ENCODE measurements around the gene RBFOX2. TPM values are rescaled to one million over a fixed set of nuclear protein-coding genes. Genes with fewer than 3 reads are reported as not detected.

RBFOX2 gene
- total and polyA plus RNA-seq, 2 donors (not counting 3 experiments of a cell fraction or from before 2014, with no cell fraction given), result 125 to 142 TPM

DNA sequence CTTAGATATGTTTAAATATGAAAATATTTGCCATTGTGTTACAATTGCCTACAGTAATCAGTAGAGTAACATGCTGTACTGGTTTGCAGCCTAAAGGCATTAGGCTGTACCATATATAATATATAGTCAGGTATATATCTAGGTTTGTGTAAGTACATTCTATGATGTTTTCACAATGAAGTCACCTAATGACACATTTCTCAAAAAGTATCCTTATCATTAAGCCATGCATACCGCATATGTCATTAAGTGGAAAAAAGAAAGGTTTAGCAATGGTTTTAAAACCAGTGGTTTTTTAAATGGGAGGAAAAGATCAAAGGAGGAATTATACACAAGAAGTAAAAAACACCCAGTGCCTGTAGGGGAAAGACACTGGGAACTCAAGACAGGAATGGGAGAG lies 122.7 kb downstream of the RBFOX2 start:
- no peak overlapping the region for H3K4me3 ChIP-seq (replicated peaks in 1 of 3; ENCODE audit: insufficient read depth in 1 of 3, low read depth in 1 of 3, low read length in 3 of 3)
- no peaks in the 10 kb centered on the region for H3K9me3 ChIP-seq (replicated peaks; ENCODE audit: control insufficient read depth, insufficient read depth, low read length)
- no peaks in the 10 kb centered on the region for H3K27me3 ChIP-seq (ENCODE audit: control insufficient read depth in 2 of 2, insufficient read depth in 2 of 2, low read length in 2 of 2)
- FAIRE-seq (no peak), DNase-seq (ENCODE audit: low read depth, low spot score) (no peak)
- no peak overlapping the region for H3K27ac ChIP-seq (ENCODE audit: insufficient read depth, low read depth, low read length)
- dilution Hi-C loops (cut with MboI; ENCODE audit: extremely low pct_ligation_motif_present, low sequenced_read_pairs), result no loop called here
- POLR2A ChIA-PET, result no interaction called here
- intact Hi-C loops (cut with micrococcal nuclease), result no loop called here
- no peak for TF ChIP-seq POLR2AphosphoS5 (IDR thresholded peaks at IDR 0.05; ENCODE audit: insufficient read depth, low read depth, low read length)
- no peak for TF ChIP-seq MYC (IDR thresholded peaks at IDR 0.05; ENCODE audit: low read depth, low read length)
- no peak for TF ChIP-seq FOS (IDR thresholded peaks at IDR 0.05; ENCODE audit: borderline replicate concordance, insufficient read depth, low read length)
- TF ChIP-seq POLR2A (IDR thresholded peaks at IDR 0.05; ENCODE audit: low read depth, low read length), result no peak
- no peak for TF ChIP-seq EZH2 (IDR thresholded peaks at IDR 0.05; ENCODE audit: borderline replicate concordance, low read depth, low read length, severe bottlenecking)
- H3K9me1 ChIP-seq (replicated peaks; ENCODE audit: control insufficient read depth, extremely low read depth, insufficient read depth, low read length), result no peaks in the 10 kb centered on the region
- CTCF ChIA-PET, result no interaction called here
- peaks cover 36% of the 10 kb centered on the region for H3K4me1 ChIP-seq (ENCODE audit: control insufficient read depth, extremely low read depth, insufficient read depth, low read length)
- H3K4me2 ChIP-seq (ENCODE audit: insufficient read depth, low read length), result no peak overlapping the region
- peaks cover 3% of the 10 kb centered on the region for H4K20me1 ChIP-seq (replicated peaks; ENCODE audit: control insufficient read depth, extremely low read depth, insufficient read depth, low read length)
- H3K79me2 ChIP-seq (ENCODE audit: control insufficient read depth, insufficient read depth, low read length), result peaks cover 45% of the 10 kb centered on the region
- H3K36me3 ChIP-seq (ENCODE audit: control insufficient read depth in 2 of 2, extremely low read depth in 1 of 2, insufficient read depth in 2 of 2, low read length in 2 of 2), result no peaks in the 10 kb centered on the region
- no peak overlapping the region for H2AFZ ChIP-seq (ENCODE audit: low read depth, low read length)
- H3K9ac ChIP-seq (replicated peaks; ENCODE audit: extremely low read depth, insufficient read depth, low read length), result no peak overlapping the region
- BruUV-seq (replicated peaks), result no TSS peak

DNA sequence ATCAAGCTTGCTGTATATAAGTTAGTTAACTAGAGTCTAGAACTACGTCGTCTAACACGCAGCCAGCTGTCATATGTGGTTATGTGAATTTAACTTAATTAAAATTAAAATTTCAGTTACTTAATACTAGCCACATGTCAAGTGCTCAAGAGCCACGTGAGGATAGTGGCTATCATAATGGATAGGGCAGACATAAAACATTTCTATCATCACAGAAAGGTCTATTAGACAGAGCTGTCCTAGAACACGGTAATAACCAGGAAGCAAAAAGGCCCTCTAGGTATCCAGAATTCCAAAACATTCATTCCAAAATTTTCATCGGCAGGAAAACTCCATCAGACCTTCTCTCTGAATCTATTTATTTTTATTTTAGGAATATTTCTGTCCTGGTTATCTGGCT lies 123.9 kb downstream of the RBFOX2 start:
- TF ChIP-seq POLR2A (IDR thresholded peaks at IDR 0.05; ENCODE audit: low read depth, low read length) (no peak), POLR2AphosphoS5 (IDR thresholded peaks at IDR 0.05; ENCODE audit: insufficient read depth, low read depth, low read length) (no peak)
- dilution Hi-C loops (cut with MboI; ENCODE audit: extremely low pct_ligation_motif_present, low sequenced_read_pairs), result no loop called here
- CTCF ChIA-PET, result interaction anchor here (1.0 to 2.2 kb wide), 2 partner anchors 10 to 161 kb away, joined by 3 to 7 read pairs; no protein-coding TSS in a partner anchor

More for the DNA sequence above, 123.9 kb downstream of the RBFOX2 start:
- Histone ChIP-seq H3K9me1 (replicated peaks; ENCODE audit: control insufficient read depth, extremely low read depth, insufficient read depth, low read length) (no peaks in the 10 kb centered on the region), H3K27me3 (ENCODE audit: control insufficient read depth in 2 of 2, insufficient read depth in 2 of 2, low read length in 2 of 2) (no peaks in the 10 kb centered on the region), H3K27ac (ENCODE audit: insufficient read depth, low read depth, low read length) (no peak overlapping the region), H2AFZ (ENCODE audit: low read depth, low read length) (no peak overlapping the region), H3K9me3 (replicated peaks; ENCODE audit: control insufficient read depth, insufficient read depth, low read length) (no peaks in the 10 kb centered on the region), H3K4me3 (replicated peaks in 1 of 3; ENCODE audit: insufficient read depth in 1 of 3, low read depth in 1 of 3, low read length in 3 of 3) (no peak overlapping the region), H3K4me1 (ENCODE audit: control insufficient read depth, extremely low read depth, insufficient read depth, low read length) (peaks cover 35% of the 10 kb centered on the region), H3K4me2 (ENCODE audit: insufficient read depth, low read length) (no peak overlapping the region), H3K9ac (replicated peaks; ENCODE audit: extremely low read depth, insufficient read depth, low read length) (no peak overlapping the region), H3K36me3 (ENCODE audit: control insufficient read depth in 2 of 2, extremely low read depth in 1 of 2, insufficient read depth in 2 of 2, low read length in 2 of 2) (no peaks in the 10 kb centered on the region), H3K79me2 (ENCODE audit: control insufficient read depth, insufficient read depth, low read length) (peaks cover 47% of the 10 kb centered on the region), H4K20me1 (replicated peaks; ENCODE audit: control insufficient read depth, extremely low read depth, insufficient read depth, low read length) (peaks cover 4% of the 10 kb centered on the region)
- intact Hi-C loops (cut with micrococcal nuclease), result no loop called here
- BruUV-seq (replicated peaks), result no TSS peak
- POLR2A ChIA-PET, result no interaction called here
- no peak for FAIRE-seq
- no peak for DNase-seq (ENCODE audit: low read depth, low spot score)
